Uterus (tissue), 2 donors: ENCODE data around the gene HAO2.

Experiments
- CTCF ChIP-seq, 4 experiments: fragments of 200-600 bp in 2 of 4; fragments of 450-650 bp in 2 of 4; sonication (generic) in 2 of 4; IDR thresholded peaks; one replicate each; pipeline ENCODE4 v1.5.1; 2016 to 2019; ENCODE audit warnings: antibody characterized with exemption in 4 of 4, mild to moderate bottlenecking in 2 of 4, moderate library complexity in 1 of 4
- POLR2A ChIP-seq, 2 donors: fragments of 450-650 bp; IDR thresholded peaks; one replicate each; pipeline ENCODE4 v1.6.1; 2016; ENCODE audit warnings: antibody characterized with exemption in 2 of 2, mild to moderate bottlenecking in 1 of 2, moderate library complexity in 1 of 2

GRCh38 chr1:119348941-119349340 is 19.6 kb upstream of the HAO2 start:
- no peak for TF ChIP-seq POLR2A (IDR thresholded peaks at IDR 0.05)
- no peak for TF ChIP-seq CTCF (IDR thresholded peaks at IDR 0.05)
